GM13977 (cell line): ENCODE measurements around the gene ASB3.
"Not testable (repeated sequence)": the region's sequence is repeated elsewhere in the genome, so short reads cannot be mapped to it uniquely, and the experiment has no call there.

Experiments used
- DNase-seq: peaks from one replicate; pipeline ENCODE4 v3.0.0; 2012; ENCODE audit warnings: low spot score
- in situ Hi-C: fragments of 300-500 bp; cut with MboI; formaldehyde crosslinking; loops from one replicate; pipeline ENCODE4 v1.12.0; 2022; ENCODE audit warnings: low sequenced_read_pairs, low pct_unique_long_range_greater_than_20kb, mixed read lengths, inconsistent platforms; ENCODE audit not compliant: unreplicated experiment
- TF ChIP-seq, protein P1 (sequence below): IDR thresholded peaks from 2 replicates; pipeline ENCODE4 v1.5.1; 2012; ENCODE audit warnings: mild to moderate bottlenecking, control low read depth; ENCODE audit not compliant: insufficient read depth; ENCODE audit errors: extremely low read depth, missing control alignments

Gene ASB3

DNA sequence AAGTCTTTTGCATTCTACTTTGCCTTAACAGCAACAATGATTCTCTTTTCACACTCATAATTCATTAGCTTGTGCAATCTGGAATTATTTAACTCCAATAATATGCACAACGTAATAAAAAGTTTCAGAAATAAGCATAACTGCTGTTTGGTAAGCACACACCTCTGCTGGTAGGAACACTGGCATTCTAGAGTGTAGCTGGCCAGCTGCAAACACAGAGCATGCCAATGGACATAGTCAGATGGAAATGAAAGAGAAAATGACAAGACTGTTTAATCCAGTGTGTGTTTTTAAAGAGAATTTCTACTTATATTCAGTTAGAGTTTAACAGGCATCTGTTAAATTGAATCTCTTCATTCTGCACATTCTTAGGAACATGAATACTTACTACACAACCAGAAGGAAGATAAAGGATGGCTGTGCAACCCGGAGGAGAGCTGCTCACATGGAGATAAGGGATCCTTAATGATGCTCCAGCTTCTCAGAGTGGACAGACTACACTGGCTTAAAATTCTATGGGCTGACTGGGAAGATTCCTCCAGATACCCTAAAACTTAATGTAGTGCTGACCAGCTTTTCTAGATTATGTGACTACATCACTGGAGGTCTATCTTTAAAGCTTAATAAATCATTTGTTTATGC, 113.8 kb downstream of the ASB3 start:
- DNase-seq, result no peak
- TF ChIP-seq, protein P1, sequence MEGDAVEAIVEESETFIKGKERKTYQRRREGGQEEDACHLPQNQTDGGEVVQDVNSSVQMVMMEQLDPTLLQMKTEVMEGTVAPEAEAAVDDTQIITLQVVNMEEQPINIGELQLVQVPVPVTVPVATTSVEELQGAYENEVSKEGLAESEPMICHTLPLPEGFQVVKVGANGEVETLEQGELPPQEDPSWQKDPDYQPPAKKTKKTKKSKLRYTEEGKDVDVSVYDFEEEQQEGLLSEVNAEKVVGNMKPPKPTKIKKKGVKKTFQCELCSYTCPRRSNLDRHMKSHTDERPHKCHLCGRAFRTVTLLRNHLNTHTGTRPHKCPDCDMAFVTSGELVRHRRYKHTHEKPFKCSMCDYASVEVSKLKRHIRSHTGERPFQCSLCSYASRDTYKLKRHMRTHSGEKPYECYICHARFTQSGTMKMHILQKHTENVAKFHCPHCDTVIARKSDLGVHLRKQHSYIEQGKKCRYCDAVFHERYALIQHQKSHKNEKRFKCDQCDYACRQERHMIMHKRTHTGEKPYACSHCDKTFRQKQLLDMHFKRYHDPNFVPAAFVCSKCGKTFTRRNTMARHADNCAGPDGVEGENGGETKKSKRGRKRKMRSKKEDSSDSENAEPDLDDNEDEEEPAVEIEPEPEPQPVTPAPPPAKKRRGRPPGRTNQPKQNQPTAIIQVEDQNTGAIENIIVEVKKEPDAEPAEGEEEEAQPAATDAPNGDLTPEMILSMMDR, result no peak
- in situ Hi-C loops, result no loop called here

DNA sequence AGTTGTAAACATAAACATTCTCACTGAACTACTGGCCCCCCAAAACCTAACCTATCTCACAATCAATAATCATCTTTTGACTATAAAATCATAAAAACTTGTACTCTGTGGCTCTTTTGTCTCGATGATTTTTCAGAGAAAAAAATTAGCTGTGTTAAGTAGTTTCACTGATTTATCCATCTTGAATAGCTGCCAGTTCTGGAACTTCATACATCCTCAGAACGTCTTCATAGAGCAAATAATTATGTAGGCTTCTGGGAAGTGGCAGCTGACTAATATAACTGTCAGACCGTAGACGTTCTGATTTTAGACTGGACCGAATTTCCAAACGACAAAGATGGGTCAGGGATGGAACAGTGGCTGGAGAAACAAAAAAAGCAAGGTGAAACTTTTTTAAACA, 116.4 kb downstream of the ASB3 start:
- DNase-seq, result no peak
- TF ChIP-seq, protein P1, result no peak
- in situ Hi-C loops, result no loop called here

DNA sequence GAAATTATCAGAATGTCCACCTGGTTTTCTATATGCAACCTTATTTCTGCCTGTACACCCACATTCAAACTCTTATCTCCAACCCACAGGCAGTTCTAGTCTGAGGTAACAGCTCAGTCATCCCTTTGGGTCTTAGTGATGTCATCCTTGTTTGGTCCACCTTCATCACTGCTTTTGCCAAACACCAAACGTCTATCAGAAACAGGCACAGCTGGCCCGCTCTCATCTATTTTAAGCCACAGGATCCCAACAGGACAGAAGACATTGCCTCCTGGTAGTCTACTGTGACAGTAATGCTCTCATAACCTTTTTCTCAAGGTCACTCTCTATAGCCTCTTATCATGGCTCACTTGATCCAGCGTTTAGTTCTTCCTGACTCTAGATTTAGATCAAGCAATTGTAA, 118.1 kb downstream of the ASB3 start:
- in situ Hi-C loops, result no loop called here
- TF ChIP-seq, protein P1, result no peak
- DNase-seq, result no peak

DNA sequence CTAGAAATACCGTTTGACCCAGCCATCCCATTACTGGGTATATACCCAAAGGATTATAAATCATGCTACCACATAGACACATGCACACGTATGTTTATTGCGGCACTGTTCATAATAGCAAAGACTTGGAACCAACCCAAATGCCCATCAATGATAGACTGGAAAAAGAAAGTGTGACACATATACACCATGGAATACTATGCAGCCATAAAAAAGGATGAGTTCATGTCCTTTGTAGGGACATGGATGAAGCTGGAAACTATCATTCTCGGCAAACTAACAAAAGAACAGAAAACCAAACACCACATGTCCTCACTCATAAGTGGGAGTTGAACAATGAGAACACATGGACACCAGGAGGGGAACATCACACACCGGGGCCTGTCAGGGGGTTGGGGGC, 119.6 kb downstream of the ASB3 start:
- DNase-seq, in situ Hi-C loops: not testable (repeated sequence)

DNA sequence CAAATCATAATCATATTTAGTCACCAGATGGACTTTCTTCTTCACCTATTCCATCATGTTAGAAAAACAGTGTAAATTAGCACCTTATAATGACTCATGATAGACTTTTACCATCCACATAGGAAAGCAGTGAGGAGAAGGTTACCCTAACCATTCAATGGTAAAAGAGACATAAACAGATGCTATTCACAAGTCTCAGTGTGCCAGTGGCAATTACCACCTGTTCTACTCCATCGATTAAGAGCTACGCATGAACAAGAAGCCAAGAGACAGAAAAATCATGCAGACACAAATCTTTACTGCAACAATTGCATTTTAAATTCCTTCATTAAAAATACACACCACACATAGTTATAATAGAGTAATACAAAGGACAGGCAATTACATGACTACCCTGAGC, 125.9 kb downstream of the ASB3 start:
- in situ Hi-C loops, result no loop called here
- TF ChIP-seq, protein P1, result no peak
- DNase-seq, result no peak

DNA sequence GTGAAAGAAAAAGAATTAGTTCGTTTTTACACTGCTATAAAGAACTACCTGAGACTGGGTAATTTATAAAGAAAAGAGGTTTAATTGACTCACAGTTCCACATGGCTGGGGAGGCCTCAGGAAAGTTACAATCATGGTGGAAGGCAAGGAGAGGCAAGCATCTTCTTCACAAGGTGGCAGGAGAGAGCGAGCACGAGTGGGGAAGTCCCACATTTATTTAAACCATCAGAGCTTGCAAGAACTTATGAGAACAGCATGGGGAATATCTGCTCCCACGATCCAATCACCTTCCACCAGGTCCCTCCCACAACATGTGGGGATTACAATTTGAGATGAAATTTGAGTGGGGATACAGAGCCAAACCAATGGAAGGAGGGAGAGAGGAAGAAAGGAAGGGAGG, 128.3 kb downstream of the ASB3 start:
- DNase-seq, in situ Hi-C loops: not testable (repeated sequence)

DNA sequence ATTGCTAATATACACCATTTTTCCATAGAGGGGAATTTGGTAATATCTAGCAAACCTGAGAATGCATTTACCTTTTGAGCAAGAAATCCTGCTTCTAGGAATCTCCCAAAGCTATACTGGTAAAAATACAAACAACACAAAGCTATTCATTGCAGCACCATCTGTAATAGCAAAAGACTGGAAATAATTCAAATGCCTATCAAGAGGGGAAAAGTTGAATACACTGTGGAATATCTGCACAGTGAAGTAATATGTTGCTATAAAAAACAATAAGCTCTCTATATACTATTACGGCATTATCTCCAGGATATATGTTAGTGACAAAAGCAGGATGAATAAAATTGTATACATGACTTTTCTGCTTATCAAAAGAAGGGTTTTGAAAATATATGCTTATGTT, 131.5 kb downstream of the ASB3 start:
- TF ChIP-seq, protein P1, result no peak
- in situ Hi-C loops, result no loop called here
- no peak for DNase-seq

DNA sequence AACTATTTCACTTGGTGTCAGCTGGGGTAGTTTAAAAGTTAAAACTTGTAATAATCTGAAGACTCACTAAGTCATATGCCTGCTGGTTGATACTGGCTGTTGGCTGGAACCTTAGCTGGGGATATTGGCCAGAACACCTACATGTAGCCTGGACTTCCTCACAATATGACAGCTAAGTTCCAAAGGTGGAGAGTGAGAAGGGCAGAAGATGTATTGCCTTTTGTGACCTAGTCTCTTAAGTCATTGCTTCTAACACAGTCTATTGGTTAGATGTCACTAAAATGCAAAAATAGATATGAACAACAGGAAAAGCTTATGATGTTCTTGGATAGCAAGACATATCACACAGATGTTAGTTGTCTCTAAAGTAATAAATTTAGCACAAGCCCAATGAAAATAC, 132.4 kb downstream of the ASB3 start:
- in situ Hi-C loops, result no loop called here
- TF ChIP-seq, protein P1, result no peak
- no peak for DNase-seq
